Astrocyte of the cerebellum (primary cell): Measurements from ENCODE around the gene TRIM2.
"Not testable (repeated sequence)": the region's sequence is repeated elsewhere in the genome, so short reads cannot be mapped to it uniquely, and the experiment has no call there.

Experiments used
- DNase-seq: peaks from one replicate; pipeline ENCODE4 v3.0.0-alpha.2; 2011; ENCODE audit warnings: low read depth
- H3K4me3 ChIP-seq: 2 replicates; pipeline ENCODE4 v1.5.1; 2011; ENCODE audit warnings: mild to moderate bottlenecking, low read depth, low read length, moderate library complexity
- CTCF ChIP-seq: IDR thresholded peaks from 2 replicates; pipeline ENCODE4 v1.5.1; 2012; ENCODE audit warnings: low read length, low read depth, moderate library complexity, mild to moderate bottlenecking; ENCODE audit errors: missing control alignments
- in situ Hi-C: cut with HindIII; loops from 2 replicates; pipeline ENCODE4 v1.10.0; 2017; ENCODE audit warnings: low sequenced_read_pairs

Gene TRIM2

DNA sequence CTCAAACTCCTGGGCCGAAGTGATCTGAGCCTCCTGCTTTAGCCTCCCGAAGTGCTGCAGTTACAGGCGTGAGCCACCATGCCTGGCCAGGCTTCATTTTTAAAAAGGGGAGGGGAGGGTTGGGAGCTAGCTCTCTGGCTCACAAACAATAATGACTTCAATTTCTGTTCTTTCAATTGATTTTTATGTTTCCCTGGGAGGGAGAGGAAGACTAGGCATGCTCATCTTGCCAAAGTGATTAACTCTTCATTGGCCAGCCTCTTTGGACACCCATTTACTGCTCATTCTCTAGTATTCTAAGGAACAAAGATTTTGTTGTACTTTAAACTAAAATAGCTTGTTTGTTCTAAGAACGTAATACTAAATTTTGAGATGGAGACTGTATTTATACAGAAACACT lies 43.4 kb upstream of the TRIM2 start:
- no peak for DNase-seq
- TF ChIP-seq CTCF = no peak
- in situ Hi-C loops = no loop called here

GRCh38 chr4:153161226-153161963 lies 42.8 kb upstream of the TRIM2 start:
- TF ChIP-seq CTCF = no peak
- no peak overlapping the region for H3K4me3 ChIP-seq
- in situ Hi-C loops = no loop called here
- DNase-seq = peak; percentile 62

More for the DNA sequence above, 43.4 kb upstream of the TRIM2 start:
- H3K4me3 ChIP-seq = no peak overlapping the region

DNA sequence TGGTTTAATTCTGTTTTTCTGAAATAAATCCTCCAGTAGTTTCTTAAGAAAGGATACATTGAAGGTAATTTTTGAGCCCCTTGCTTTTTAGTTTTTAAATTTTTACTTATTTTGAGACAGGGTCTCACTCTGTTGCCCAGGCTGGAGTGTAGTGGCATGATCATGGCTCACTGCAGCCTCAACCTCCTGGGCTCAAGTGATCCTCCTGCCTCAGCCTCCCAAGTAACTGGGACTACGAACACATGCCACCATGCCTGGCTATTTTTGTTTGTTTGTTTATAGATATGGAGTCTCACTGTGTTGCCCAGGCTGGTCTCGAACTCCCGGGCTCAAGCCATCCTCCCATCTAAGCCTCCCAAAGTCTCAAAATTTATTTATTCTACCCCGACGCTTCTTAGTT lies 39.0 kb upstream of the TRIM2 start:
- H3K4me3 ChIP-seq, in situ Hi-C loops, DNase-seq: not testable (repeated sequence)

GRCh38 chr4:153166716-153167501 lies 37.3 kb upstream of the TRIM2 start:
- no peak overlapping the region for H3K4me3 ChIP-seq
- DNase-seq = peak; percentile 99

DNA sequence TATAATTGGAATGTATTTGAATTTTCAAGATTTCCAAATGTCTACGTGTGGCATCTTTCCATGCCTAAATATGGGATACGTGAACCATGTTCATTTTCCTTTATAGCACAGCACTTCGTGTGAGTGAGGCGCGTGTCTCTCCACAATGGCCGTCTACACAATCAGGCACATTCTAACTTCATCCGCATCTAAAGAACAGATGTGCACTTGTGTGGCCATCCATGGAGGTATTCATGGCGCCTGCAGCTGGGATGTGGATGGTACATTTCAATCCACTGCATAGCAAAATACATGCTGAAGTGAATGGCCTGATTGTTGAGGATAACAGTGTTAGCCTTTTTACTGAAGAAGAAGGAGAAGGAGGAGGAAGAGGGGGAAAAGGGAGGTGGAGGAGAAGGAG lies 34.5 kb upstream of the TRIM2 start:
- in situ Hi-C loops = no loop called here
- H3K4me3 ChIP-seq = no peak overlapping the region
- DNase-seq = no peak
- no peak for TF ChIP-seq CTCF

More at GRCh38 chr4:153166716-153167501, 37.3 kb upstream of the TRIM2 start:
- no peak for TF ChIP-seq CTCF
- in situ Hi-C loops = no loop called here

DNA sequence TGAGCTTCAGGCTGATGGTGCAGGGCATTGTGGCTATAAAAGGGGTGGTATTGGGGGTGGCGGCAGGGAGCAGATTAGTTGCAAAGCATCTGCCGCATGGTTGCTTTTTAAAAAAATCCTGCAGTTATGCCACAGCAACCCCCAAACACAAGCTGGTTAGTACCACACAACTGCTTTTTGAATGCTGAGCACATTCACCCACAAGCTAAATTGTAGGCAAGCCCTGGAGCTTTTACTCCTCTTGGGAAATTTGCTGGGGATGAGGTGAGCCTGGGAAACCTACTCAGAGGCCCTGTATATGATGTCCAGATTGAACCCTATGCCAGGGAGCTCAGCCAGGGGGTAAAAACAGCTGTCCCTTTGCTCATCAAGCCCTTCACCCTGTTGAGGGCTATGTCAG lies 33.8 kb upstream of the TRIM2 start:
- in situ Hi-C loops = no loop called here
- no peak overlapping the region for H3K4me3 ChIP-seq
- no peak for DNase-seq
- no peak for TF ChIP-seq CTCF
